Progenitor cell of endocrine pancreas (in vitro differentiated cells): ENCODE data around the gene PIP5K1B. TPM values are rescaled to one million over a fixed set of nuclear protein-coding genes. Genes with fewer than 3 reads are reported as not detected.

Experiments
- DNase-seq: peaks from one replicate; pipeline ENCODE4 v3.0.0; 2021; ENCODE audit warnings: low spot score; ENCODE audit not compliant: unreplicated experiment
- H3K27ac Mint-ChIP-seq: 2 replicates; pipeline ENCODE4 v1.8.0; 2021; ENCODE audit warnings: mild to moderate bottlenecking, moderate library complexity, mixed read lengths
- H3K27me3 Mint-ChIP-seq: 2 replicates; pipeline ENCODE4 v1.8.0; 2021; ENCODE audit warnings: mixed read lengths
- H3K36me3 Mint-ChIP-seq: 2 replicates; pipeline ENCODE4 v1.8.0; 2022; ENCODE audit warnings: mixed read lengths; ENCODE audit not compliant: insufficient read depth
- H3K4me1 Mint-ChIP-seq: 2 replicates; pipeline ENCODE4 v1.8.0; 2021; ENCODE audit warnings: low read depth, mixed read lengths
- H3K4me3 Mint-ChIP-seq: 2 replicates; pipeline ENCODE4 v1.8.0; 2021; ENCODE audit warnings: low read depth, mild to moderate bottlenecking, moderate library complexity, mixed read lengths
- H3K9me3 Mint-ChIP-seq: 2 replicates; pipeline ENCODE4 v1.8.0; 2021; ENCODE audit warnings: low read depth, mixed read lengths
- total RNA-seq: library from RNA; stranded (reverse); gene quantifications from 2 replicates; pipeline ENCODE4 v1.2.1, GENCODE V29; 2021
- TF ChIP-seq, protein P1 (sequence below): fragments of 200-600 bp; sonication (generic); IDR thresholded peaks from one replicate; pipeline ENCODE4 v1.5.0; 2021; ENCODE audit warnings: antibody characterized with exemption, mild to moderate bottlenecking; ENCODE audit not compliant: unreplicated experiment

The PIP5K1B gene
- total RNA-seq, 1 donor from 2014 or later: 1.5 TPM

DNA sequence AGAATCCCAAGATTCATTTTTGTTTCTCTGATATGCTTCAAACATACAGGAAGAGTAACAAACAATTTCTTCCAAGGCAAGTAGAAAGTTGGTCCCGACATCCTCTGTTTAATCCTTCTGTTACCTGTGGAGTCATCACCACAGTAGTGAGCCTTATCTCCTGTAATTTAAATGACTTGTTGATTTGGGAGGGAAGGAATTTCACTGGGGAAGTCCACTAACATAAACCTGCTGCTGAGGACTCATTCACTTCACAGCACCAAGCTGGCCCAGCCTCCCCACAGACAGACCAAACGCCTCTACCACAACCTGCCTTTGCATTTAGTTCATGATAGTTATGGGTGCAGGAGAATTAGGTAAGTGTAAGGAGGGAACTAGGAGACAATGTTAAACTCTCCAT lies 245.6 kb downstream of the PIP5K1B start:
- Mint-ChIP-seq H3K4me3 (no peak overlapping the region), H3K4me1 (peaks cover 9% of the 10 kb centered on the region), H3K27ac (peak overlapping the region; percentile 81), H3K36me3 (no peaks in the 10 kb centered on the region), H3K9me3 (no peaks in the 10 kb centered on the region), H3K27me3 (no peaks in the 10 kb centered on the region)
- no peak for DNase-seq
- TF ChIP-seq, protein P1, sequence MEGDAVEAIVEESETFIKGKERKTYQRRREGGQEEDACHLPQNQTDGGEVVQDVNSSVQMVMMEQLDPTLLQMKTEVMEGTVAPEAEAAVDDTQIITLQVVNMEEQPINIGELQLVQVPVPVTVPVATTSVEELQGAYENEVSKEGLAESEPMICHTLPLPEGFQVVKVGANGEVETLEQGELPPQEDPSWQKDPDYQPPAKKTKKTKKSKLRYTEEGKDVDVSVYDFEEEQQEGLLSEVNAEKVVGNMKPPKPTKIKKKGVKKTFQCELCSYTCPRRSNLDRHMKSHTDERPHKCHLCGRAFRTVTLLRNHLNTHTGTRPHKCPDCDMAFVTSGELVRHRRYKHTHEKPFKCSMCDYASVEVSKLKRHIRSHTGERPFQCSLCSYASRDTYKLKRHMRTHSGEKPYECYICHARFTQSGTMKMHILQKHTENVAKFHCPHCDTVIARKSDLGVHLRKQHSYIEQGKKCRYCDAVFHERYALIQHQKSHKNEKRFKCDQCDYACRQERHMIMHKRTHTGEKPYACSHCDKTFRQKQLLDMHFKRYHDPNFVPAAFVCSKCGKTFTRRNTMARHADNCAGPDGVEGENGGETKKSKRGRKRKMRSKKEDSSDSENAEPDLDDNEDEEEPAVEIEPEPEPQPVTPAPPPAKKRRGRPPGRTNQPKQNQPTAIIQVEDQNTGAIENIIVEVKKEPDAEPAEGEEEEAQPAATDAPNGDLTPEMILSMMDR: no peak

DNA sequence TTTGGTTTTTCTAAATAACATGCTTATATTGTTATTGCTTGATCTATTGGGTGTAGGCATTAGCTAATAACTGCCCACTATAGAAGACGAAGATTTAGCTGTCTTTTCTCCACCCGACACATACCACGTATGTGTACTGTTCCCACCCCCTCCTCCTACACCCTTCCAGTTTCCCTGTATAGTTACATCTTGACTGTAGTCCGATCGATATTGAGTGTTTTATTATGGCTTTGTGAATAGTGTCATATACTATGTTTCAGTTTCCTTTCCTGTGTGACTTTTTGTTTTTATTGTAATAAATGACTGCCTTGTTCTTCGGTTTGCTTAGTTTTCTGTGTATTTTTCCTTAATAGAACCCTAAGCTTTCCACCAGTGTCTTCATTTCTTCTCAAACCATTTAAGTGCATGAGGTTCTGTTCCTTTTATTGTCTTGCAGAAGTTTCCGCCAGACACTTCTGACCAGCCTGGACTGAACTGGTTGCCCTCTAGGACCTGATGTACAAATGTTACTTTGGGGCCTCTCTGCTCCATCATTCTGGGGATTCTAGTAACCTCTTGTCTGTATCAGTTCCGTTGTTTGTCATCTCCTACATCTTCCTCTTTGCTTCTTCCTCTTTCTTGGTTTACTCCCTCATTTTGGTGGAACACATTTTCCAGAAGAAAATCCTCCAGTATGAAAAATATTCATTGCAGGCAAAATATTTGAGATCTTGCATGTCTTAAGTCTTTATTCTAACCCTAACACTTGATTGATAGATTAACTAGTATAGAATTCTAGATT lies 247.0 kb downstream of the PIP5K1B start:
- Mint-ChIP-seq H3K9me3 (no peaks in the 10 kb centered on the region), H3K27me3 (no peaks in the 10 kb centered on the region), H3K36me3 (no peaks in the 10 kb centered on the region), H3K27ac (no peak overlapping the region), H3K4me3 (no peak overlapping the region), H3K4me1 (peaks cover 9% of the 10 kb centered on the region)
- TF ChIP-seq, protein P1: no peak
- no peak for DNase-seq

DNA sequence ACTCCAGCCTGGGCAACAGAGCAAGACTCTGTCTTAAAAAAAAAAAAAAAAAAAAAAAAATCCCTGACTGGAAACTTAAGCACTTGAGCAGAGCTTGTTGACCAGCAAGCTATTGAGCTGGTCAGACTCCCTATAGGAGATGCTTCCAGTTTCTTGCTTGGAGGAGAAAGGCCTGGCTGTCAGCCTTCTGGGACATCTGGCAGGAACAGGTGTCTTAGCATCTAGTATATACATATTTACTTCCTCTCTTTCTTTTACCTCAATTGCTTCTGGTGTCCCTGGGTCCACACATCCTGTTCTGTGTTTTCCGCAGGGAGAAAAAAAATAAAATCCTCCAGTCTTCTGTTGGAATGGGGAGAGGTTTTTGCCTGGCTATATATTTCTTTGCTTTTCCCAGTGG lies 248.7 kb downstream of the PIP5K1B start:
- H3K4me1 Mint-ChIP-seq: peaks cover 8% of the 10 kb centered on the region
- no peak overlapping the region for H3K27ac Mint-ChIP-seq
- DNase-seq: no peak
- no peaks in the 10 kb centered on the region for H3K27me3 Mint-ChIP-seq
- no peak overlapping the region for H3K4me3 Mint-ChIP-seq
- TF ChIP-seq, protein P1: no peak
- H3K36me3 Mint-ChIP-seq: no peaks in the 10 kb centered on the region
- no peaks in the 10 kb centered on the region for H3K9me3 Mint-ChIP-seq

DNA sequence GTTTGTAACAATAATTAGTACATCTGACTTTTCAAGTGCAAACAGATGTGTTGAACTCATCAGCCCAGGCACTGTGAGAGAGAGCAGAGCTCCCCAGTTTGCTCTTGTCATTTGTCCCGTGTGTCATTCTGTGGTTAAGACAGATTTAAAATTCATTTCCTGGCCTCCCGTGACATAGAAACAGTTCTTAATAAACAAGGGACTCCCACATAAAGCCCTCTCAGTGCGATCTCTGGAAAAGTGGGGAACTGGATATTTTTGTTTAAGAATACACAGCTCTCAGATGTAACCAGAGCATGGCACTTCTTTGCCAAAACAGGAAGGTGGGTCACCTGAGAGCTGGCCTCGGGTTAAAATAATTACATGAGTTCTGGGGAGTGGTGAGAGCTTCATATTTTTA lies 250.3 kb downstream of the PIP5K1B start:
- TF ChIP-seq, protein P1: no peak
- no peak overlapping the region for H3K27ac Mint-ChIP-seq
- H3K4me1 Mint-ChIP-seq: peaks cover 5% of the 10 kb centered on the region
- no peaks in the 10 kb centered on the region for H3K36me3 Mint-ChIP-seq
- DNase-seq: no peak
- no peaks in the 10 kb centered on the region for H3K27me3 Mint-ChIP-seq
- H3K4me3 Mint-ChIP-seq: no peak overlapping the region
- H3K9me3 Mint-ChIP-seq: peaks cover 6% of the 10 kb centered on the region

DNA sequence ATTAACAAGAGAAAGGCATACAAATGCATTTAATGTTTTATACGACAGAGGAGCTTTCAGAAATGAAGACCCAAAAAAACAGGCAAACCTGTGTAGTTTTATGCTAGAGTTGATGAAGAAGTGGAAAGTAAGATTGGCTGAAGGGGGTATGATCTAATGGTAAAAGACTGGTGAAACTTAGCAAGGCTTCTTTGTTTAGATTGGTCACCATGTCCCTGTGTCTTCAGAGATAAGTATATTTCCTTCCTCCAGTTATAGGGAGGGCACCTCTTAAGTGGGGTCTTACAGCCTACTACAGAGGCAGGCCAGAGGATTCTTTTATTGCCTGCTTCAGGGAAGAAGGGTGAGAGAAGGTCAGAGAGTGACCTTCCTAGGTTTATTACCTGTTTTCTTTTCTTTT lies 252.4 kb downstream of the PIP5K1B start:
- Mint-ChIP-seq H3K9me3 (peaks cover 9% of the 10 kb centered on the region), H3K27me3 (no peaks in the 10 kb centered on the region), H3K4me3 (no peak overlapping the region), H3K4me1 (no peaks in the 10 kb centered on the region), H3K36me3 (no peaks in the 10 kb centered on the region), H3K27ac (no peak overlapping the region)
- no peak for DNase-seq
- TF ChIP-seq, protein P1: no peak
